Esophagus muscularis mucosa (tissue), 4 donors: ENCODE results near the gene CUX1.

ENCODE experiments used
- CTCF ChIP-seq, 3 experiments: fragments of 200-600 bp in 2 of 3; fragments of 450-650 bp in 1 of 3; sonication (generic) in 2 of 3; IDR thresholded peaks; one replicate each; pipeline ENCODE4 v1.5.1; 2017 to 2019; ENCODE audit warnings: antibody characterized with exemption in 3 of 3, mild to moderate bottlenecking in 2 of 3, moderate library complexity in 1 of 3
- EP300 ChIP-seq: sonication (generic); formaldehyde crosslinking; IDR thresholded peaks from one replicate; pipeline ENCODE4 v1.6.1; 2017; ENCODE audit warnings: antibody characterized with exemption
- POLR2A ChIP-seq: fragments of 450-650 bp; IDR thresholded peaks from one replicate; pipeline ENCODE4 v1.6.1; 2017; ENCODE audit warnings: antibody characterized with exemption, moderate library complexity, mild to moderate bottlenecking, low read depth
- POLR2AphosphoS5 ChIP-seq, 2 donors: sonication (generic); formaldehyde crosslinking; IDR thresholded peaks; one replicate each; pipeline ENCODE4 v1.6.1; 2017; ENCODE audit warnings: antibody characterized with exemption in 2 of 2

- TF ChIP-seq CTCF (IDR thresholded peaks at IDR 0.05) = no peak
- no peak for TF ChIP-seq EP300
- no peak for TF ChIP-seq POLR2A
- TF ChIP-seq POLR2AphosphoS5 (IDR thresholded peaks at IDR 0.05) = no peak
These were observed 480.2 kb downstream of the CUX1 start for GRCh38 chr7:102297487-102298218.
